GM18873 (cell line): Measurements from ENCODE around the gene FBXL16.

Experiments
- ATAC-seq: cut with Tn5 transposase; IDR thresholded peaks from one replicate; pipeline ENCODE4 v1.9.1; 2021; ENCODE audit warnings: mild to moderate bottlenecking, moderate library complexity, moderate number of reproducible peaks; ENCODE audit not compliant: unreplicated experiment, low FRiP score

FBXL16 gene

GRCh38 chr16:648071-648780 lies 57.4 kb downstream of the FBXL16 start:
- no peak for ATAC-seq

DNA sequence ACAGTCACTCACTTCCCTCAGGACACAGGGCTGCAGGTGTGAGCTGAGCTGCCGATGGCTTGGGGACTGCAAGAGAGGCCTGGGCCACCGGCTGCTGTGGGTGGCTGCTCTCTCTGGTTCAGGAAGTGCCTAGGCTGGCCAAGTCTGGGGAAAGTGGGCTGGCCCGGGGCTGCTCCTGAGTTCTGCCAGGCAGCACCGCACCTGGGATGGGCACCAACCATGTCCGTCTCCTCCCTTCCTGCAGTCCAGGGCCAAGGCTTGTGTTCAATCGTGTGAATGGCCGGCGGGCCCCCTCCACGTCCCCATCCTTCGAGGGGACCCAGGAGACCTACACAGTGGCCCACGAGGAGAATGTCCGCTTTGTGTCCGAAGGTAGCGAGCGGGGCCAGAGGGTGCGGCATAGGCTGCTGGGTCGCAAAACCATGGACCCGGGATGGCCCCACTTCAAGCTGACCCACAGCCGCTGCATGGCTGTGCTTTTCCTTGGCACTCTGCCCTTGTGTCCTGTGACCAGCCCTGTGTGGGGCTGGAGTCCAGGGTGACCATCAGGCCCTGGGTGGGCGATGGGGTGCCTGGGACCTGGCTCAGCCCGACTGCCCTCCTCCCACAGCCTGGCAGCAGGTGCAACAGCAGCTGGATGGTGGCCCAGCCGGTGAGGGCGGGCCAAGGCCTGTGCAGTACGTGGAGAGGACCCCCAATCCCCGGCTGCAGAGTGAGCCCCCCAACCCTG lies 58.3 kb downstream of the FBXL16 start:
- ATAC-seq = no peak

- no peak for ATAC-seq
These were observed 58.9 kb downstream of the FBXL16 start for GRCh38 chr16:646679-647172.

DNA sequence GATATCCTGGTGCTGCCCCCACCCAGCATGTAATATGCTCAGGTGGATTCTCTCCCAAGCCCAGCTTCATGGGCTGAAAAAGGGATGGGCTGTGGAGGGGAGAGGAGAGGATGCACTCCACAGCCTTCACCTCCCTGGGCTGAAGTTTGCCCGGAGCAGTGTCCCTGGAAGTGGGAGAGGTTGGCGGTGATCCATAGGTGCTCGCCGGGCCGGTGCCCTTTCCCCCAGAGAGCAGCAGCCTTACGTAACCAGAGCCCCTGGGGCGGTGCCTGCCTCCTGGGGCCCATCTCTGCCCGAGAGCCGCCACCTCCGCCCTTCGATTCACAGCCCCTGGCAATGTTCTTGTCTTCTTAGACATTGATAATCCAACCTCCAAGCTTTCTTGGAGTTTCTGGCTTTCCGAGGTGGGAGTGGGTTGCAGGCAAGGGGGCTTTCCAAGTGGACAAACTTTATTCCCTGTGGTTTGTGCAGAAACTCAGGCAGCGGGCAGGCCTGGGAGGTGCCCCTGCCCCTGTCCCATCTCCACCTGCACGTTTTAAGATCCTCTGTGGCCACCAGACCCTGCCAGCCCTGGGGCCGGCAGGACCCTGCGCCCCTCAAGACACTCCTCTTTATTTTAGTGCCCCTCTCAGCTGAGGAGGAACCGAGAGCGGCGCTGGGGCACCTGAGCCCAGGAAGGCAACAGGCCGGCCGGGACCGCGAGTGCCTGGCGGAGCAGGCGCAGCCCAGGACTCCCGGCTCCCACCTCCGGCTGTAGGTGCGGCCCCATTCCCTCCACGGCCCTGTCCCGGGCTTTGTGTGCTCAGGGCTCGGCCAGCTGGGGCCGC lies 59.5 kb downstream of the FBXL16 start:
- ATAC-seq = no peak

- ATAC-seq = no peak
These were observed 61.0 kb downstream of the FBXL16 start for GRCh38 chr16:644556-644955.

DNA sequence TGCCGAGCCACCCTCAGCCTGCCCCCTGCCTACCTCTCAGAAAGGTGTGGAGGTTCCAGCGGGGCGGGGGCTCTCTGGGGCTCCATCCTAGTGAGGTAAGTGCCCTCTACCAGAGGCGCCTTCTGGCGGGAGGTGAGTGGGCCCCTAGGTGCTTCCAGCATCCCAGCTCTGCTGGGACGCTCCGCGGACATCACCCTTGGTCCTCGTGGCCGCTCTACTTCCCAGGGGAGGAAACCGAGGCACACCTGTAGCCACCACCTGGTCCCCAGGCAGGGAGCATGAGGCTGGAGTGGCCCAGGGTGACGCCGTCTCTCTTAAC lies 62.6 kb downstream of the FBXL16 start:
- ATAC-seq = no peak
